Loucy (cell line): ENCODE results near the gene CRHR1.

Source experiments
- H2AFZ ChIP-seq: fragments of 200-600 bp; sonication (generic); 2 replicates; pipeline ENCODE4 v1.6.0; 2016; ENCODE audit warnings: antibody characterized with exemption, mild to moderate bottlenecking, low read length, moderate library complexity
- H3F3A ChIP-seq: fragments of 200-600 bp; 2 replicates; pipeline ENCODE4 v1.6.0; 2016; ENCODE audit warnings: antibody characterized with exemption, low read depth, mild to moderate bottlenecking
- H3K27me3 ChIP-seq: fragments of 200-600 bp; sonication (generic); 2 replicates; pipeline ENCODE4 v1.6.1; 2014; ENCODE audit warnings: low read length, mild to moderate bottlenecking; ENCODE audit not compliant: insufficient read depth, poor library complexity, severe bottlenecking
- H3K36me3 ChIP-seq: fragments of 200-600 bp; sonication (generic); 2 replicates; pipeline ENCODE4 v1.6.1; 2016; ENCODE audit warnings: low read length; ENCODE audit not compliant: insufficient read depth
- H3K4me1 ChIP-seq: fragments of 200-600 bp; sonication (generic); 2 replicates; pipeline ENCODE4 v1.5.1; 2014; ENCODE audit warnings: low read length, mild to moderate bottlenecking; ENCODE audit not compliant: insufficient read depth, poor library complexity, severe bottlenecking
- H3K4me2 ChIP-seq: fragments of 200-600 bp; sonication (generic); 2 replicates; pipeline ENCODE4 v1.6.0; 2014; ENCODE audit warnings: antibody characterized with exemption, low read length, low read depth, mild to moderate bottlenecking; ENCODE audit not compliant: poor library complexity, severe bottlenecking
- H3K4me3 ChIP-seq: fragments of 200-600 bp; sonication (generic); 2 replicates; pipeline ENCODE4 v1.5.1; 2014; ENCODE audit warnings: low read length, mild to moderate bottlenecking, mixed read lengths; ENCODE audit not compliant: poor library complexity, severe bottlenecking
- H3K79me2 ChIP-seq: fragments of 200-600 bp; sonication (generic); 2 replicates; pipeline ENCODE4 v1.6.1; 2014; ENCODE audit warnings: low read length; ENCODE audit not compliant: insufficient read depth
- H3K9ac ChIP-seq: fragments of 200-600 bp; sonication (generic); 2 replicates; pipeline ENCODE4 v1.6.0; 2014; ENCODE audit warnings: mild to moderate bottlenecking, low read depth, low read length, moderate library complexity; ENCODE audit not compliant: poor library complexity, severe bottlenecking
- H3K9me2 ChIP-seq: fragments of 200-600 bp; sonication (generic); replicated peaks from 2 replicates; pipeline ENCODE4 v1.6.1; 2016; ENCODE audit warnings: low read depth, low read length, mixed read lengths
- H3K9me3 ChIP-seq: fragments of 200-600 bp; sonication (generic); 2 replicates; pipeline ENCODE4 v1.6.1; 2014; ENCODE audit warnings: mild to moderate bottlenecking, antibody characterized with exemption, low read length, low read depth; ENCODE audit not compliant: insufficient read depth
- H4K20me1 ChIP-seq: fragments of 200-600 bp; sonication (generic); 2 replicates; pipeline ENCODE4 v1.6.0; 2014; ENCODE audit warnings: antibody characterized with exemption, low read length, mild to moderate bottlenecking; ENCODE audit not compliant: insufficient read depth, poor library complexity, severe bottlenecking
- EZH2phosphoT487 ChIP-seq: fragments of 200-600 bp; IDR thresholded peaks from 2 replicates; pipeline ENCODE4 v1.6.1; 2018; ENCODE audit warnings: antibody characterized with exemption, mild to moderate bottlenecking, moderate library complexity, borderline replicate concordance
- TF ChIP-seq, protein P1 (sequence below): fragments of 200-600 bp; sonication (generic); conservative IDR thresholded peaks from 2 replicates; pipeline ENCODE4 v1.5.1; 2014; ENCODE audit warnings: mild to moderate bottlenecking, antibody characterized with exemption, low read length

The CRHR1 gene

DNA sequence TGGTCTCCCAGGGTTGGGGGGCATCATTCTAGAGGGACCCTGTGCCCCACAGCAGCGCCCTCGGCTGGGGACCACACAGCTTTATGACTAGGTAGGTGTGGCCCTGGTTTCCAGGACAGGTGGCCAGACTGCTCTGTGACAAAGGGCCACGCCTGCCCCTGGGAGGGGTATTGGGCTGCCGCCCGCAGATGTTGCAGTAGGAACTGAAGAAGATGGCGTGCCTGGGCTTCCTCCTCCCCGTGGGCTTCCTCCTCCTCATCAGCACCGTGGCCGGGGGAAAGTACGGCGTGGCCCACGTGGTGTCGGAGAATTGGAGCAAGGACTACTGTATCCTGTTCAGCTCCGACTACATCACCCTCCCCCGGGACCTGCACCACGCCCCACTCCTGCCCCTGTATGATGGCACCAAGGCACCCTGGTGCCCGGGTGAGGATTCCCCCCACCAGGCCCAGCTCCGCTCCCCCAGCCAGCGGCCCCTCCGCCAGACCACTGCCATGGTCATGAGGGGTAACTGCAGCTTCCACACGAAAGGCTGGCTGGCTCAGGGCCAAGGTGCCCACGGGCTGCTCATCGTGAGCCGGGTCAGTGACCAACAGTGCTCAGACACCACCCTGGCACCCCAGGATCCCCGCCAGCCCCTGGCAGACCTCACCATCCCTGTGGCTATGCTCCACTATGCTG lies 60.7 kb downstream of the CRHR1 start, which contains the start of gene SPPL2C:
TSS of gene SPPL2C (plus strand) at position 187 of the 681 bp plus-strand sequence. CDS start at position 213, 26 bp downstream.
- Histone ChIP-seq H3K4me2 (no peak within 1 kb of the TSS), H3K27me3 (no peaks in the 10 kb centered on the region), H3K4me3 (no peak within 1 kb of the TSS), H3K9me3 (no peaks in the 10 kb centered on the region), H3K9me2 (no peaks in the 10 kb centered on the region), H3K79me2 (no peaks in the 10 kb centered on the region), H2AFZ (no peak within 1 kb of the TSS), H3K4me1 (no peaks in the 10 kb centered on the region), H3K36me3 (no peaks in the 10 kb centered on the region), H4K20me1 (no peaks in the 10 kb centered on the region), H3F3A (no peaks in the 10 kb centered on the region), H3K9ac (no peak within 1 kb of the TSS)
- TF ChIP-seq EZH2phosphoT487: no peak
- TF ChIP-seq, protein P1, sequence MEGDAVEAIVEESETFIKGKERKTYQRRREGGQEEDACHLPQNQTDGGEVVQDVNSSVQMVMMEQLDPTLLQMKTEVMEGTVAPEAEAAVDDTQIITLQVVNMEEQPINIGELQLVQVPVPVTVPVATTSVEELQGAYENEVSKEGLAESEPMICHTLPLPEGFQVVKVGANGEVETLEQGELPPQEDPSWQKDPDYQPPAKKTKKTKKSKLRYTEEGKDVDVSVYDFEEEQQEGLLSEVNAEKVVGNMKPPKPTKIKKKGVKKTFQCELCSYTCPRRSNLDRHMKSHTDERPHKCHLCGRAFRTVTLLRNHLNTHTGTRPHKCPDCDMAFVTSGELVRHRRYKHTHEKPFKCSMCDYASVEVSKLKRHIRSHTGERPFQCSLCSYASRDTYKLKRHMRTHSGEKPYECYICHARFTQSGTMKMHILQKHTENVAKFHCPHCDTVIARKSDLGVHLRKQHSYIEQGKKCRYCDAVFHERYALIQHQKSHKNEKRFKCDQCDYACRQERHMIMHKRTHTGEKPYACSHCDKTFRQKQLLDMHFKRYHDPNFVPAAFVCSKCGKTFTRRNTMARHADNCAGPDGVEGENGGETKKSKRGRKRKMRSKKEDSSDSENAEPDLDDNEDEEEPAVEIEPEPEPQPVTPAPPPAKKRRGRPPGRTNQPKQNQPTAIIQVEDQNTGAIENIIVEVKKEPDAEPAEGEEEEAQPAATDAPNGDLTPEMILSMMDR: no peak

DNA sequence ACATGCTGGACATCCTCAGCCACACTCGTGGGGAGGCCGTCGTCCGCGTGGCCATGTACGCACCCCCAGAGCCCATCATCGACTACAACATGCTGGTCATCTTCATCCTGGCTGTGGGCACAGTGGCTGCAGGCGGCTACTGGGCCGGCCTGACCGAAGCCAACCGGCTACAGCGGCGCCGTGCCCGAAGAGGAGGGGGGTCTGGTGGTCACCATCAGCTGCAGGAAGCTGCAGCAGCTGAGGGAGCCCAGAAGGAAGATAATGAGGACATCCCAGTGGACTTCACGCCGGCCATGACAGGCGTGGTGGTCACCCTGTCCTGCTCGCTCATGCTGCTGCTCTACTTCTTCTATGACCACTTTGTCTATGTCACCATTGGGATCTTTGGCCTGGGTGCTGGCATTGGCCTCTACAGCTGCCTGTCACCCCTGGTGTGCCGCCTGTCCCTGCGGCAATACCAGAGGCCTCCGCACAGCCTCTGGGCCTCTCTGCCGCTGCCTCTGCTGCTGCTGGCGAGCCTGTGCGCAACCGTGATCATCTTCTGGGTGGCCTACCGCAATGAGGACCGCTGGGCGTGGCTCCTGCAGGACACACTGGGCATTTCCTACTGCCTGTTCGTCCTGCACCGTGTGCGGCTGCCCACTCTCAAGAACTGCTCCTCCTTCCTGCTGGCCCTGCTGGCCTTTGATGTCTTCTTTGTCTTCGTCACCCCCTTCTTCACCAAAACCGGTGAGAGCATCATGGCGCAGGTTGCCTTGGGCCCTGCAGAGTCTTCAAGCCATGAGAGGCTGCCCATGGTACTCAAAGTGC lies 61.5 kb downstream of the CRHR1 start:
- Histone ChIP-seq H4K20me1 (no peaks in the 10 kb centered on the region), H2AFZ (no peak overlapping the region), H3K79me2 (no peaks in the 10 kb centered on the region), H3K9ac (no peak overlapping the region), H3F3A (no peaks in the 10 kb centered on the region), H3K9me2 (no peaks in the 10 kb centered on the region), H3K27me3 (no peaks in the 10 kb centered on the region), H3K9me3 (no peaks in the 10 kb centered on the region), H3K4me2 (no peak overlapping the region), H3K36me3 (no peaks in the 10 kb centered on the region), H3K4me1 (no peaks in the 10 kb centered on the region), H3K4me3 (no peak overlapping the region)
- TF ChIP-seq, protein P1: no peak
- no peak for TF ChIP-seq EZH2phosphoT487

DNA sequence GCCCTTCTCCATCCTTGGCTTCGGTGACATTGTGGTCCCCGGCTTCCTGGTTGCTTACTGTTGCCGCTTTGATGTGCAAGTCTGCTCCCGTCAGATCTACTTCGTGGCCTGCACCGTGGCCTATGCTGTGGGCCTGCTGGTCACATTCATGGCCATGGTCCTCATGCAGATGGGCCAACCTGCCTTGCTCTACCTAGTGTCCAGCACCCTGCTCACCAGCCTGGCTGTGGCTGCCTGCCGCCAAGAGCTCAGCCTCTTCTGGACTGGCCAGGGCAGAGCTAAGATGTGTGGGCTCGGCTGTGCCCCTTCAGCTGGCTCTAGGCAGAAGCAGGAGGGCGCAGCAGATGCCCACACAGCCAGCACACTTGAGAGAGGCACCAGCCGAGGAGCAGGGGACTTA lies 62.1 kb downstream of the CRHR1 start:
- Histone ChIP-seq H2AFZ (no peak overlapping the region), H3K4me3 (no peak overlapping the region), H3F3A (no peaks in the 10 kb centered on the region), H3K36me3 (no peaks in the 10 kb centered on the region), H3K9me2 (no peaks in the 10 kb centered on the region), H3K4me2 (no peak overlapping the region), H4K20me1 (no peaks in the 10 kb centered on the region), H3K79me2 (no peaks in the 10 kb centered on the region), H3K9me3 (no peaks in the 10 kb centered on the region), H3K4me1 (no peaks in the 10 kb centered on the region), H3K9ac (no peak overlapping the region), H3K27me3 (no peaks in the 10 kb centered on the region)
- TF ChIP-seq EZH2phosphoT487: no peak
- TF ChIP-seq, protein P1: no peak
